Mesenchymal stem cell (in vitro differentiated cells and primary cell): ENCODE data around the gene SSNA1.

Experiments used
- DNase-seq: peaks from one replicate; pipeline ENCODE4 v3.0.0-alpha.2; 2013
- H2AFZ ChIP-seq: one replicate; pipeline ENCODE4 v1.6.1; 2013; ENCODE audit warnings: low read depth, mild to moderate bottlenecking, control low read depth, inconsistent platforms, low read length, moderate library complexity
- H2AK5ac ChIP-seq: 2 replicates; pipeline ENCODE4 v1.6.1; 2013; ENCODE audit warnings: low read length, moderate library complexity, mild to moderate bottlenecking, inconsistent platforms; ENCODE audit not compliant: severe bottlenecking
- H2BK120ac ChIP-seq: one replicate; pipeline ENCODE4 v1.6.1; 2013; ENCODE audit warnings: low read depth, mild to moderate bottlenecking, inconsistent platforms, low read length, moderate library complexity
- H2BK12ac ChIP-seq, 2 experiments: one replicate each; pipeline ENCODE4 v1.6.1; 2013; ENCODE audit warnings: inconsistent platforms in 2 of 2, low read length in 2 of 2, mild to moderate bottlenecking in 2 of 2, moderate library complexity in 2 of 2, control low read depth in 1 of 2
- H2BK15ac ChIP-seq: one replicate; pipeline ENCODE4 v1.6.1; 2013; ENCODE audit warnings: mild to moderate bottlenecking, low read depth, inconsistent platforms; ENCODE audit not compliant: poor library complexity, severe bottlenecking
- H2BK5ac ChIP-seq: 2 replicates; pipeline ENCODE4 v1.6.1; 2013; ENCODE audit warnings: low read depth, mild to moderate bottlenecking, low read length, control low read depth, inconsistent platforms; ENCODE audit not compliant: poor library complexity, severe bottlenecking
- H3K14ac ChIP-seq, 2 experiments: one replicate each; pipeline ENCODE4 v1.6.1; 2013; ENCODE audit warnings: inconsistent platforms in 2 of 2, low read length in 2 of 2, control low read depth in 1 of 2, mild to moderate bottlenecking in 1 of 2, moderate library complexity in 1 of 2
- H3K18ac ChIP-seq, 2 experiments: one replicate each; pipeline ENCODE4 v1.6.1; 2013; ENCODE audit warnings: inconsistent platforms in 2 of 2, low read length in 2 of 2, control low read depth in 1 of 2, low read depth in 1 of 2, mild to moderate bottlenecking in 1 of 2
- H3K23ac ChIP-seq, 2 experiments: one replicate each; pipeline ENCODE4 v1.6.1; 2013; ENCODE audit warnings: inconsistent platforms in 2 of 2, low read length in 2 of 2, mild to moderate bottlenecking in 2 of 2, moderate library complexity in 2 of 2, control low read depth in 1 of 2
- H3K27ac ChIP-seq: 2 replicates; pipeline ENCODE4 v1.5.1; 2013; ENCODE audit warnings: mild to moderate bottlenecking, moderate library complexity, low read length, control low read depth, inconsistent platforms; ENCODE audit not compliant: poor library complexity, severe bottlenecking
- H3K27me3 ChIP-seq, 2 experiments: 2 replicates each; pipeline versions ENCODE4 v1.6.1 to v1.7.0; 2013; ENCODE audit warnings: low read length in 2 of 2, mild to moderate bottlenecking in 2 of 2, moderate library complexity in 2 of 2, control low read depth in 1 of 2, inconsistent platforms in 1 of 2; ENCODE audit not compliant: control insufficient read depth in 1 of 2, insufficient read depth in 1 of 2
- H3K36me3 ChIP-seq, 2 experiments: 2 replicates each; pipeline versions ENCODE4 v1.6.1 to v1.7.0; 2013; ENCODE audit warnings: low read length in 2 of 2, control low read depth in 1 of 2, inconsistent platforms in 1 of 2, low read depth in 1 of 2, mild to moderate bottlenecking in 1 of 2; ENCODE audit not compliant: insufficient read depth in 2 of 2, control insufficient read depth in 1 of 2
- H3K4ac ChIP-seq, 2 experiments: one replicate each; pipeline ENCODE4 v1.6.1; 2013; ENCODE audit warnings: inconsistent platforms in 2 of 2, low read length in 2 of 2, mild to moderate bottlenecking in 2 of 2, moderate library complexity in 2 of 2, control low read depth in 1 of 2, low read depth in 1 of 2
- H3K4me1 ChIP-seq: 2 replicates; pipeline ENCODE4 v1.6.1; 2013; ENCODE audit warnings: low read depth, low read length, control low read depth; ENCODE audit not compliant: control insufficient read depth, insufficient read depth
- H3K4me2 ChIP-seq: 2 replicates; pipeline ENCODE4 v1.6.1; 2013; ENCODE audit warnings: low read length, mild to moderate bottlenecking, inconsistent platforms; ENCODE audit not compliant: poor library complexity, severe bottlenecking
- H3K4me3 ChIP-seq, 2 experiments: 2 replicates each; pipeline versions ENCODE4 v1.5.1 to v1.7.0; 2013; ENCODE audit warnings: low read length in 2 of 2, mild to moderate bottlenecking in 2 of 2, control low read depth in 1 of 2, low read depth in 1 of 2; ENCODE audit not compliant: insufficient read depth in 1 of 2
- H3K79me1 ChIP-seq: replicated peaks from 2 replicates; pipeline ENCODE4 v1.6.1; 2013; ENCODE audit warnings: mild to moderate bottlenecking, control low read depth, low read length, inconsistent platforms; ENCODE audit not compliant: poor library complexity, severe bottlenecking
- H3K9ac ChIP-seq: 2 replicates; pipeline ENCODE4 v1.7.0; 2013; ENCODE audit warnings: mild to moderate bottlenecking, low read length, moderate library complexity
- H3K9me3 ChIP-seq: 2 replicates; pipeline ENCODE4 v1.7.0; 2013; ENCODE audit warnings: mild to moderate bottlenecking, low read length; ENCODE audit not compliant: control insufficient read depth
- H4K8ac ChIP-seq: one replicate; pipeline ENCODE4 v1.6.1; 2013; ENCODE audit warnings: inconsistent platforms, mild to moderate bottlenecking, low read length, moderate library complexity
- H4K91ac ChIP-seq: one replicate; pipeline ENCODE4 v1.6.1; 2013; ENCODE audit warnings: mild to moderate bottlenecking, low read length, inconsistent platforms
- WGBS: methylation state at CpG from one replicate; pipeline ENCODE4 v1.1.7; 2013; ENCODE audit warnings: mixed read lengths; 5-methylcytosine and 5-hydroxymethylcytosine counted together

Gene SSNA1

DNA sequence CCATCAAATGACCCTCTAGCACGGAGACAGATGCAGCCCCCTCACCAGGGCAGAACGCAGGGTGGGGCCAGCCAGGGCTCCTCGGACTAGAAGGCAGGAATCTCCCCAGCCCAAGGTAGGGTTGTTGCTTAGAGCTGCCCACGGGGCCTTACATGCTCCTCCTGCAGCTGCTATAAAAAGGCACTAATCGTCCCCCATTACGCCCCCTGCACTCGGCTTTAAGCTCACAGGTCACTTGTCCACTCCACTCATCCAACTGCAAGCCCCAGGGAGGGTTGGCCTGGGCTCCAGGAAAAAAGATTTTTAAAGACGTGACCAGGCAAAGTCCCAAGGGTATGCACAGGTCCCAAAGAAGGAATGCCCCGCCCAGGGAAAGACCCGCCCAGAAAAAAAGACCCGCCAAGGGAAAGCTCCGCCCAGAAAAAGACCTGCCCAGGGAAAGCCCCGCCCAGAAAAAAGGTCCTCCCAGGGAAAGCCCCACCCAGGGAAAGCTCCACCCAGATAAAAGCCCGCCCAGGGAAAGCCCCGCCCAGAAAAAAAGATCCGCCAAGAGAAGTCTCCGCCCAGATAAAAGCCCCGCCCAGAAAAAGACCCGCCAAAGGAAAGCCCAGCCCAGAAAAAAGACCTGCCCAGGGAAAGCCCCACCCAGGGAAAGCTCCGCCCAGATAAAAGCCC lies 38.4 kb upstream of the SSNA1 start:
- Histone ChIP-seq H2AFZ (no peak overlapping the region), H2BK12ac (no peak overlapping the region), H3K9me3 (no peaks in the 10 kb centered on the region), H2BK15ac (no peak overlapping the region), H2BK5ac (no peak overlapping the region), H3K9ac (no peak overlapping the region), H2BK120ac (no peak overlapping the region), H3K4me3 (no peak overlapping the region), H4K91ac (no peak overlapping the region), H3K14ac (no peak overlapping the region), H3K27me3 (peaks cover 2 to 35% of the 10 kb centered on the region in 2 experiments), H3K4ac (no peak overlapping the region), H4K8ac (no peak overlapping the region), H3K79me1 (no peaks in the 10 kb centered on the region), H3K27ac (no peak overlapping the region), H3K36me3 (no peaks in the 10 kb centered on the region), H3K18ac (no peak overlapping the region), H3K4me1 (peaks cover 8% of the 10 kb centered on the region), H3K4me2 (no peak overlapping the region), H3K23ac (no peak overlapping the region), H2AK5ac (no peak overlapping the region)
- no peak for DNase-seq
- WGBS, result 73% methylated on average over 20 of the region's 20 CpGs

DNA sequence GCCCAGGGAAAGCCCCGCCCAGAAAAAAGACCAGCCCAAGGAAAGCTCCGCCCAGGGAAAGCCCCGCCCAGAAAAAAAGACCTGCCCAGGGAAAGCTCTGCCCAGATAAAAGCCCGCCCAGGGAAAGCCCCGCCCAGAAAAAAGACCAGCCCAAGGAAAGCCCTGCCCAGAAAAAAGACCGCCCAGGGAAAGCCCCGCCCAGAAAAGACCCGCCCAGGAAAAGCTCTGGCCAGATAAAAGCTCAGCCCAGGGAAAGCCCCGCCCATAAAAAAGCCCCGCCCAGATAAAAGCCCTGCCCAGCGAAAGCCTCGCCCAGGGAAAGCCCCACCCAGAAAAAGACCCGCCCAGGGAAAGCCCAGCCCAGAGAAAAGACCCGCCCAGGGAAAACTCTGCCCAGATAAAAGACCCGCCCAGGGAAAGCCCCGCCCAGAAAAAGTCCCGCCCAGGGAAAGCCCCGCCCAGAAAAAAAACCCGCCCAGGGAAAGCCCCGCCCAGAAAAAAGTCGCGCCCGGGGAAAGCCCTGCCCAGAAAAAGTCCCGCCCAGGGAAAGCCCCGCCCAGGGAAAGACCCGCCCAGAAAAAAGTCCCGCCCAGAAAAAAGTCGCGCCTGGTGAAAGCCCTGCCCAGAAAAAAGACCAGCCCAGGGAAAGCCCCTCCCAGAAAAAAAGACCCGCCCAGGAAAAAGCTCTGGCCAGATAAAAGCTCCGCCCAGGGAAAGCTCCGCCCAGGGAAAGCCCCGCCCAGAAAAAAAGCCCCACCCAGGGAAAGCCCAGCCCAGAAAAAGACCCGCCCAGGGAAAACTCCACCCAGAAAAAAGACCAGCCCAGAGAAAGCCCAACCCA lies 37.6 kb upstream of the SSNA1 start:
- no peak overlapping the region for H4K8ac ChIP-seq
- no peak overlapping the region for H3K4me2 ChIP-seq
- H3K4ac ChIP-seq, result no peak overlapping the region
- H2AK5ac ChIP-seq, result no peak overlapping the region
- no peak overlapping the region for H3K4me3 ChIP-seq
- no peak overlapping the region for H2BK15ac ChIP-seq
- H3K79me1 ChIP-seq, result no peaks in the 10 kb centered on the region
- DNase-seq, result peak; percentile 39
- no peak overlapping the region for H3K9ac ChIP-seq
- no peaks in the 10 kb centered on the region for H3K36me3 ChIP-seq
- H3K9me3 ChIP-seq, result no peaks in the 10 kb centered on the region
- no peak overlapping the region for H3K18ac ChIP-seq
- peaks cover 5% of the 10 kb centered on the region for H3K4me1 ChIP-seq
- H2BK120ac ChIP-seq, result no peak overlapping the region
- H2AFZ ChIP-seq, result no peak overlapping the region
- H3K27me3 ChIP-seq, result peaks cover 9 to 40% of the 10 kb centered on the region in 2 experiments
- 48% methylated on average over 34 of the region's 34 CpGs for WGBS
- H2BK12ac ChIP-seq, result no peak overlapping the region
- H2BK5ac ChIP-seq, result no peak overlapping the region
- H3K14ac ChIP-seq, result no peak overlapping the region
- no peak overlapping the region for H4K91ac ChIP-seq
- H3K23ac ChIP-seq, result no peak overlapping the region
- H3K27ac ChIP-seq, result no peak overlapping the region

GRCh38 chr9:137152844-137153405 lies 35.6 kb upstream of the SSNA1 start:
- Histone ChIP-seq H2BK120ac (no peak overlapping the region), H3K4me3 (no peak overlapping the region), H2AK5ac (no peak overlapping the region), H3K4me2 (no peak overlapping the region), H3K9ac (no peak overlapping the region), H3K27ac (no peak overlapping the region), H4K91ac (no peak overlapping the region), H3K4ac (no peak overlapping the region), H3K23ac (no peak overlapping the region), H2BK12ac (no peak overlapping the region), H3K4me1 (peaks cover 7% of the 10 kb centered on the region), H3K36me3 (peaks cover 0 to 4% of the 10 kb centered on the region in 2 experiments), H2BK15ac (no peak overlapping the region), H2AFZ (no peak overlapping the region), H4K8ac (no peak overlapping the region), H3K9me3 (no peaks in the 10 kb centered on the region), H3K14ac (no peak overlapping the region), H2BK5ac (no peak overlapping the region), H3K27me3 (peaks cover 30 to 50% of the 10 kb centered on the region in 2 experiments), H3K79me1 (no peaks in the 10 kb centered on the region), H3K18ac (no peak overlapping the region)
- no peak for DNase-seq
- 88% methylated on average over 7 of the region's 7 CpGs for WGBS
